HepG2 (cell line): Measurements from ENCODE around the gene PRKAG1. TPM values are rescaled to one million over a fixed set of nuclear protein-coding genes. Genes with fewer than 3 reads are reported as not detected.

Experiments used
- ATAC-seq: fragments of 200-7000 bp; cut with Tn5 transposase; 3 replicates; pipeline ENCODE4 v1.9.1; 2020; ENCODE audit warnings: mild to moderate bottlenecking, moderate library complexity
- BruUV-seq: library from RNA; stranded (reverse); fragments of 400-500 nt; replicated peaks from 2 replicates; lab custom pipeline; 2021; lab: Mats Ljungman, UMichigan
- CTCF ChIA-PET: fragments of 300-600 bp; formaldehyde crosslinking; extraction: SDS; loops from one replicate; lab custom pipeline; 2021; ENCODE audit warnings: low total read pairs, inconsistent platforms, low intra/inter-chr PET ratio; lab: Yijun Ruan, JAX
- POLR2A ChIA-PET: fragments of 350-600 bp; sonication (Branson Sonifier 250); formaldehyde crosslinking; loops from one replicate; lab custom pipeline; 2020; ENCODE audit warnings: antibody characterized with exemption, inconsistent platforms; lab: Yijun Ruan, JAX
- DNase-seq: peaks from one replicate; pipeline ENCODE4 v3.0.0-alpha.2; 2015; ENCODE audit warnings: low spot score
- FAIRE-seq: peaks from 3 replicates; lab custom pipeline; 2011; peaks lifted over from hg19 to GRCh38; lab: Jason Lieb, UNC
- H2AFZ ChIP-seq: one replicate; pipeline ENCODE4 v1.6.1; 2011; ENCODE audit warnings: low read length, inconsistent platforms
- H3K27ac ChIP-seq: fragments of 300-600 bp; 3 replicates; pipeline ENCODE4 v1.8.0; 2011; ENCODE audit warnings: mixed run types, mild to moderate bottlenecking, mixed read lengths, low read length, inconsistent platforms; ENCODE audit not compliant: insufficient read depth; ENCODE audit errors: extremely low read length
- H3K27me3 ChIP-seq, 2 experiments: fragments of 200-600 bp in 1 of 2; 2 replicates in 1 of 2; 3 replicates in 1 of 2; pipeline versions ENCODE4 v1.6.0 to v1.8.0; 2011; ENCODE audit warnings: low read length in 2 of 2, mild to moderate bottlenecking in 2 of 2, moderate library complexity in 2 of 2, inconsistent platforms in 1 of 2; ENCODE audit not compliant: insufficient read depth in 2 of 2, control insufficient read depth in 1 of 2
- H3K36me3 ChIP-seq, 2 experiments: fragments of 200-600 bp in 1 of 2; replicated peaks in 1 of 2; 2 replicates in 1 of 2; 3 replicates in 1 of 2; pipeline versions ENCODE4 v1.5.1 to v1.8.0; 2011; ENCODE audit warnings: low read length in 2 of 2, inconsistent platforms in 1 of 2; ENCODE audit not compliant: insufficient read depth in 2 of 2, control insufficient read depth in 1 of 2
- H3K4me1 ChIP-seq: 2 replicates; pipeline ENCODE4 v1.5.1; 2012; ENCODE audit warnings: low read length, inconsistent platforms; ENCODE audit not compliant: insufficient read depth
- H3K4me2 ChIP-seq: 2 replicates; pipeline ENCODE4 v1.6.0; 2011; ENCODE audit warnings: low read depth, low read length, inconsistent platforms
- H3K4me3 ChIP-seq, 3 experiments: fragments of 200-600 bp in 1 of 3; sonication (generic), shearing (Covaris generic) in 1 of 3; replicated peaks in 1 of 3; 2 replicates each; pipeline ENCODE4 v1.5.1; 2011 to 2016; ENCODE audit warnings: low read length in 3 of 3, inconsistent platforms in 2 of 3, low read depth in 2 of 3, mild to moderate bottlenecking in 2 of 3, control low read depth in 1 of 3, mixed read lengths in 1 of 3; ENCODE audit not compliant: insufficient read depth in 1 of 3
- H3K79me2 ChIP-seq: one replicate; pipeline ENCODE4 v1.6.1; 2011; ENCODE audit warnings: low read length, inconsistent platforms; ENCODE audit not compliant: insufficient read depth
- H3K9ac ChIP-seq: 2 replicates; pipeline ENCODE4 v1.6.0; 2011; ENCODE audit warnings: mild to moderate bottlenecking, low read depth, low read length, inconsistent platforms; ENCODE audit not compliant: insufficient read depth
- H3K9me3 ChIP-seq: 2 replicates; pipeline ENCODE4 v1.5.1; 2012; ENCODE audit warnings: mild to moderate bottlenecking, low read length
- H4K20me1 ChIP-seq: 2 replicates; pipeline ENCODE4 v1.6.0; 2011; ENCODE audit warnings: inconsistent platforms, mild to moderate bottlenecking, low read length, moderate library complexity; ENCODE audit not compliant: insufficient read depth
- ETV5 ChIP-seq: IDR thresholded peaks from 2 replicates; pipeline ENCODE4 v1.6.1; 2018; ENCODE audit warnings: missing biosample characterization, missing genetic modification reagents, inconsistent platforms, borderline replicate concordance
- FOXA3 ChIP-seq: IDR thresholded peaks from 2 replicates; pipeline ENCODE4 v1.6.1; 2016; ENCODE audit warnings: missing genetic modification reagents, missing compliant biosample characterization
- HNRNPUL1 ChIP-seq: fragments of 200-400 bp; formaldehyde crosslinking; IDR thresholded peaks from 2 replicates; pipeline ENCODE4 v1.6.1; 2017; ENCODE audit warnings: low read depth, mild to moderate bottlenecking, low read length, moderate library complexity
- MATR3 ChIP-seq: sonication (generic); formaldehyde crosslinking; IDR thresholded peaks from 2 replicates; pipeline ENCODE4 v1.4.0; 2020; ENCODE audit warnings: missing genetic modification reagents
- MTF1 ChIP-seq: sonication (generic); formaldehyde crosslinking; IDR thresholded peaks from 2 replicates; pipeline ENCODE4 v1.5.0; 2020; ENCODE audit warnings: missing genetic modification reagents
- RFX1 ChIP-seq: fragments of 450-650 bp; IDR thresholded peaks from 2 replicates; pipeline ENCODE4 v1.6.1; 2017
- ZNF337 ChIP-seq: sonication (generic); formaldehyde crosslinking; IDR thresholded peaks from 2 replicates; pipeline ENCODE4 v1.5.1; 2020; ENCODE audit warnings: missing genetic modification reagents, low read depth, mild to moderate bottlenecking, borderline replicate concordance
- ZNF484 ChIP-seq: sonication (generic); formaldehyde crosslinking; IDR thresholded peaks from 2 replicates; pipeline ENCODE4 v1.5.1; 2020; ENCODE audit warnings: mild to moderate bottlenecking, low read depth, missing genetic modification reagents, borderline replicate concordance
- ZNF598 ChIP-seq: sonication (generic); formaldehyde crosslinking; IDR thresholded peaks from 2 replicates; pipeline ENCODE4 v1.5.1; 2020; ENCODE audit warnings: mild to moderate bottlenecking, missing genetic modification reagents, borderline replicate concordance
- ZNF609 ChIP-seq: sonication (generic); formaldehyde crosslinking; IDR thresholded peaks from 2 replicates; pipeline ENCODE4 v1.4.0; 2020; ENCODE audit warnings: mild to moderate bottlenecking, missing genetic modification reagents, borderline replicate concordance
- ZSCAN21 ChIP-seq: sonication (generic); formaldehyde crosslinking; IDR thresholded peaks from 2 replicates; pipeline ENCODE4 v1.8.0; 2022; ENCODE audit warnings: mild to moderate bottlenecking, missing genetic modification reagents, moderate library complexity, borderline replicate concordance
- WGBS: methylation state at CpG from one replicate; pipeline ENCODE4 v1.1.6; 2017; ENCODE audit warnings: low lambda C conversion rate; 5-methylcytosine and 5-hydroxymethylcytosine counted together
- in situ Hi-C: cut with HindIII; loops from 2 replicates; pipeline ENCODE4 v1.10.0; 2017; ENCODE audit warnings: low pct_unique_long_range_greater_than_20kb; ENCODE audit not compliant: extremely low pct_ligation_motif_present
- intact Hi-C: fragments of 100-400 bp; cut with micrococcal nuclease; formaldehyde crosslinking; loops from one replicate; pipeline ENCODE4 v1.10.0; 2022; ENCODE audit not compliant: unreplicated experiment
- polyA plus RNA-seq, 8 experiments: library from polyadenylated mRNA; depleted of rRNA in 3 of 8; stranded (reverse) in 7 of 8; unstranded in 1 of 8; fragments of >200 nt; fragmentation: Illumina TruSeq in 4 of 8; extraction: Trizol in 4 of 8; gene quantifications; 2 replicates each; pipeline versions ENCODE4 v1.2.1 to v1.2.3, GENCODE V29; 2011 to 2016; ENCODE audit warnings: low read depth in 4 of 8, missing spikeins in 1 of 8, mixed read lengths in 1 of 8; ENCODE audit not compliant: insufficient read depth in 1 of 8
- total RNA-seq, 5 experiments: library from RNA; depleted of rRNA; stranded (reverse); fragments of >200 nt; fragmentation: Illumina TruSeq; extraction: Trizol; gene quantifications; 2 replicates each; pipeline ENCODE4 v1.2.3, GENCODE V29; 2016; ENCODE audit warnings: low read depth in 1 of 5
- TF ChIP-seq, protein P1 (sequence below): sonication (generic); formaldehyde crosslinking; IDR thresholded peaks from 2 replicates; pipeline ENCODE4 v1.5.0; 2020; ENCODE audit warnings: mild to moderate bottlenecking, missing genetic modification reagents
- TF ChIP-seq, protein P2 (sequence below): sonication (generic); formaldehyde crosslinking; conservative IDR thresholded peaks from 2 replicates; pipeline ENCODE4 v1.8.1; 2023; ENCODE audit warnings: missing genetic modification reagents

PRKAG1 gene
- total and polyA plus RNA-seq, 2 of the 13 experiments (the other 11 are each of a cell fraction or from before 2014, with no cell fraction given), result 26.1 to 32.8 TPM

- Histone ChIP-seq H3K4me1 (peaks cover 44% of the 10 kb centered on the region), H3K36me3 (no peaks in the 10 kb centered on the region), H3K9ac (no peak overlapping the region), H3K4me2 (peak overlapping the region; percentile 70), H3K4me3 (peak overlapping the region; percentile 44 to 69 (median 51)), H3K27me3 (peaks cover 27 to 75% of the 10 kb centered on the region in 2 experiments), H4K20me1 (no peaks in the 10 kb centered on the region), H3K27ac (no peak overlapping the region), H2AFZ (no peak overlapping the region), H3K9me3 (no peaks in the 10 kb centered on the region), H3K79me2 (no peaks in the 10 kb centered on the region)
- ATAC-seq, result no peak; the same call in 2 of the 3 replicates
- no peak for FAIRE-seq
- POLR2A ChIA-PET, result interaction anchor here (1.3 kb wide), 1 partner anchor 18 kb away, joined by 3 read pairs; no protein-coding TSS in a partner anchor
- in situ Hi-C loops (no loop called here), intact Hi-C loops (no loop called here)
- DNase-seq, result no peak
- no TSS peak for BruUV-seq
- WGBS, result 16% methylated on average over 31 of the region's 55 CpGs
- CTCF ChIA-PET, result interaction anchor here (1.2 kb wide), 2 partner anchors 15 to 16 kb away, joined by 3 to 4 read pairs; no protein-coding TSS in a partner anchor
- TF ChIP-seq ETV5 (CRISPR knock-in tag) (0 out of 2 replicates have a peak, but pooled peaks have one; percentile 17), ZSCAN21 (CRISPR knock-in tag) (no peak), MATR3 (CRISPR knock-in tag) (no peak), ZNF598 (no peak), ZNF609 (CRISPR knock-in tag) (no peak), ZNF484 (CRISPR knock-in tag) (no peak), HNRNPUL1 (no peak), ZNF337 (CRISPR knock-in tag) (no peak), MTF1 (CRISPR knock-in tag) (no peak), RFX1 (no peak), FOXA3 (CRISPR knock-in tag) (no peak)
- TF ChIP-seq, protein P1, sequence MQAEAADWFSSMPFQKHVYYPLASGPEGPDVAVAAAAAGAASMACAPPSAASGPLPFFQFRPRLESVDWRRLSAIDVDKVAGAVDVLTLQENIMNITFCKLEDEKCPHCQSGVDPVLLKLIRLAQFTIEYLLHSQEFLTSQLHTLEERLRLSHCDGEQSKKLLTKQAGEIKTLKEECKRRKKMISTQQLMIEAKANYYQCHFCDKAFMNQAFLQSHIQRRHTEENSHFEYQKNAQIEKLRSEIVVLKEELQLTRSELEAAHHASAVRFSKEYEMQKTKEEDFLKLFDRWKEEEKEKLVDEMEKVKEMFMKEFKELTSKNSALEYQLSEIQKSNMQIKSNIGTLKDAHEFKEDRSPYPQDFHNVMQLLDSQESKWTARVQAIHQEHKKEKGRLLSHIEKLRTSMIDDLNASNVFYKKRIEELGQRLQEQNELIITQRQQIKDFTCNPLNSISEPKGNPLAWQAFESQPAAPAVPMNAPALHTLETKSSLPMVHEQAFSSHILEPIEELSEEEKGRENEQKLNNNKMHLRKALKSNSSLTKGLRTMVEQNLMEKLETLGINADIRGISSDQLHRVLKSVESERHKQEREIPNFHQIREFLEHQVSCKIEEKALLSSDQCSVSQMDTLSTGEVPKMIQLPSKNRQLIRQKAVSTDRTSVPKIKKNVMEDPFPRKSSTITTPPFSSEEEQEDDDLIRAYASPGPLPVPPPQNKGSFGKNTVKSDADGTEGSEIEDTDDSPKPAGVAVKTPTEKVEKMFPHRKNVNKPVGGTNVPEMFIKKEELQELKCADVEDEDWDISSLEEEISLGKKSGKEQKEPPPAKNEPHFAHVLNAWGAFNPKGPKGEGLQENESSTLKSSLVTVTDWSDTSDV (CRISPR knock-in tag), result no peak
- TF ChIP-seq, protein P2, sequence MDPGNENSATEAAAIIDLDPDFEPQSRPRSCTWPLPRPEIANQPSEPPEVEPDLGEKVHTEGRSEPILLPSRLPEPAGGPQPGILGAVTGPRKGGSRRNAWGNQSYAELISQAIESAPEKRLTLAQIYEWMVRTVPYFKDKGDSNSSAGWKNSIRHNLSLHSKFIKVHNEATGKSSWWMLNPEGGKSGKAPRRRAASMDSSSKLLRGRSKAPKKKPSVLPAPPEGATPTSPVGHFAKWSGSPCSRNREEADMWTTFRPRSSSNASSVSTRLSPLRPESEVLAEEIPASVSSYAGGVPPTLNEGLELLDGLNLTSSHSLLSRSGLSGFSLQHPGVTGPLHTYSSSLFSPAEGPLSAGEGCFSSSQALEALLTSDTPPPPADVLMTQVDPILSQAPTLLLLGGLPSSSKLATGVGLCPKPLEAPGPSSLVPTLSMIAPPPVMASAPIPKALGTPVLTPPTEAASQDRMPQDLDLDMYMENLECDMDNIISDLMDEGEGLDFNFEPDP (CRISPR knock-in tag), result no peak
These were observed 38.8 kb downstream of the PRKAG1 start for GRCh38 chr12:48979602-48980388.
